Endothelial cell (in vitro differentiated cells): ENCODE measurements around the gene CACNA2D4. TPM values are rescaled to one million over a fixed set of nuclear protein-coding genes. Genes with fewer than 3 reads are reported as not detected.
A peak's percentile ranks its signal among the peaks of the same experiment; 100 is the strongest.

ENCODE experiments used
- DNase-seq: peaks from one replicate; pipeline ENCODE4 v3.0.0; 2021; ENCODE audit warnings: low spot score
- H3K27ac Mint-ChIP-seq: one replicate; pipeline ENCODE4 v1.8.0; 2021; ENCODE audit warnings: mixed read lengths, inconsistent platforms; ENCODE audit not compliant: unreplicated experiment
- H3K27me3 Mint-ChIP-seq: one replicate; pipeline ENCODE4 v1.8.0; 2021; ENCODE audit warnings: mild to moderate bottlenecking, moderate library complexity, mixed read lengths, inconsistent platforms; ENCODE audit not compliant: unreplicated experiment
- H3K36me3 Mint-ChIP-seq: one replicate; pipeline ENCODE4 v1.8.0; 2021; ENCODE audit warnings: mild to moderate bottlenecking, low read depth, mixed read lengths, inconsistent platforms; ENCODE audit not compliant: unreplicated experiment
- H3K4me1 Mint-ChIP-seq: one replicate; pipeline ENCODE4 v1.8.0; 2021; ENCODE audit warnings: mild to moderate bottlenecking, mixed read lengths, inconsistent platforms; ENCODE audit not compliant: unreplicated experiment
- H3K4me3 Mint-ChIP-seq: one replicate; pipeline ENCODE4 v1.8.0; 2021; ENCODE audit warnings: mild to moderate bottlenecking, mixed read lengths, inconsistent platforms; ENCODE audit not compliant: unreplicated experiment
- H3K9me3 Mint-ChIP-seq: one replicate; pipeline ENCODE4 v1.8.0; 2021; ENCODE audit warnings: mixed read lengths, inconsistent platforms; ENCODE audit not compliant: unreplicated experiment
- CTCF ChIP-seq: fragments of 200-600 bp; sonication (generic); IDR thresholded peaks from one replicate; pipeline ENCODE4 v1.5.0; 2021; ENCODE audit warnings: antibody characterized with exemption; ENCODE audit not compliant: unreplicated experiment
- total RNA-seq: library from RNA; stranded (reverse); fragmentation: NEBNext Ultra II Directional; extraction: Animal tissue kit (Norgen Biotek cat#: 25700); gene quantifications from one replicate; pipeline ENCODE4 v1.2.1, GENCODE V29; 2021; ENCODE audit not compliant: unreplicated experiment

The CACNA2D4 gene
- total RNA-seq, 1 donor from 2014 or later = 0.28 TPM

- Mint-ChIP-seq H3K27me3 (peaks cover 8% of the 10 kb centered on the region), H3K4me3 (peak overlapping the region; percentile 86), H3K36me3 (peaks cover 7% of the 10 kb centered on the region), H3K9me3 (no peaks in the 10 kb centered on the region), H3K4me1 (peaks cover 16% of the 10 kb centered on the region), H3K27ac (peak overlapping the region; percentile 81)
- peak; percentile 94 for DNase-seq
- peak; percentile 100 for TF ChIP-seq CTCF
These were observed 122.5 kb downstream of the CACNA2D4 start for GRCh38 chr12:1795785-1796514.

GRCh38 chr12:1795221-1795784 is 123.1 kb downstream of the CACNA2D4 start:
- Mint-ChIP-seq H3K27me3 (peaks cover 9% of the 10 kb centered on the region), H3K4me1 (peaks cover 16% of the 10 kb centered on the region), H3K36me3 (peaks cover 7% of the 10 kb centered on the region), H3K9me3 (no peaks in the 10 kb centered on the region), H3K4me3 (peak overlapping the region; percentile 67), H3K27ac (peak overlapping the region; percentile 81)
- DNase-seq = no peak
- TF ChIP-seq CTCF = no peak

DNA sequence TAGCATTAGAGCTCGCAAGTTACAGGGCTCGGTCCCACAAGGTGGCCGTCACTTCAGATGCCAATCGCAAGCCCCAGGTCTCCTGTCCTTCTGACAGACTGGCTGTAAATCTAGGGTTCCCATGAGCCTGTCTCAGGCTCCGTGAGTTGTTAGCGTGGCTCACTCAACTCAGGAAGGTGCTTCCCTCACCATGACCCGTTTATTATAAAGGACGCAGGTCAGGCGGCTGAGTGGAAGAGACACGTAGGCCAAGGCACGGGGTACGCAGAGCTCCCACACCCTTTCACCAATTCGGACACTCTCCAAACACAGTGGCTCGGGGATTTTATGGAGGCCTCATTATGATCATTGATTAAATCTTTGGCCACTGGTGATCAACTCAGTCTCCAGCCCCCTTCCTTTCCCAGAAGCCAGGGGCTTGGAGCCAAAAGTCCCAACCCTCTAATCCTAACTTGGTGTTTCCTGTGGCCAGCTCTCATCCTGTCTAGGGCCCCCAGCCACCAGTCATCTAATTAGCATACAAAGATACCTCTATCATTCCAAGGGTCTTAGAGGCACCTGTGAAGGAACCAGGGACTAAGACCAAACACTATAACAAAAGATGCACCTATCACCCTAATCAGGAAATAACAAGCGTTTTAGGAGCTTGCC is 123.9 kb downstream of the CACNA2D4 start:
- H3K27ac Mint-ChIP-seq = peak overlapping the region; percentile 57

DNA sequence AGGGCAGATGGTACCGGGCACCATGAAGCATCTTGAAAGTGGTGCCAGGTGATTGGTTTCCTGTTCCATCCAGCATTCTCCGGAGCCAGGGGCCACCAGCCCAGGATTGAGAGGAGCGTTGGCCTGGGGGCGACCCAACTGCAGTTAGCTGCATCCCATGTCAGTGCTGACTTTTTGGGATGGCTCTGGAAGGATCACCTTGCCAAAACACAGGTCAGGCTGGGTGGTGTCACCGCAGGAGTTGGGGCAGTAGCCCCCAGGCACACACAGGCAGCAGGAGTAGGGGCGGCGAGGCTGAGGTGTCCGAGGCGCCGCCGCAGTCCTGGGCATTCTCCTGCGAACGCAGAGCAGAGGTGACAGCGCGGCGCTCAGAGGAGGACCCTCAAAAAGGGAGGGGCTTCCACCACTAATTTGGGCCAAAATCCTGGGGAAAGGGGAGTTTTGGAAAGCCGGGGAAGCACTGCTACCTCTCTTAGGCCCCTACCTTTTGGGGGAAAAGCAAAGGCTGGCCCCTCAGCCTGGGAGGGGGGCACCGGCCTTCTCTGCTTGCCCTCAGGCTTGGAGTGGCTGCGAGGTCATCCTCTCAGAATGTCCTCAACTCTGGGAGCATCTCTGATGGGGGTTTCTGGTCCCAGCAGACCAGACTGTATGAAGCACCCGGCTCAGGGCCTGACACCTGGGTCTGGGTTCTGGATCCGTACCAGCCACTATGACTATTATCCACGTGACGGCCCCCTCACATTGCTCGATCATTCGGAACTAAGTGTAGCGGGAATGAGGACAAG is 124.8 kb downstream of the CACNA2D4 start:
- Mint-ChIP-seq H3K4me1 (peaks cover 16% of the 10 kb centered on the region), H3K27ac (no peak overlapping the region), H3K27me3 (peaks cover 9% of the 10 kb centered on the region), H3K36me3 (peaks cover 10% of the 10 kb centered on the region), H3K9me3 (no peaks in the 10 kb centered on the region), H3K4me3 (no peak overlapping the region)
- DNase-seq = no peak
- no peak for TF ChIP-seq CTCF

More for the DNA sequence above, 123.9 kb downstream of the CACNA2D4 start:
- no peak for DNase-seq
- Mint-ChIP-seq H3K36me3 (peaks cover 7% of the 10 kb centered on the region), H3K27me3 (peaks cover 9% of the 10 kb centered on the region), H3K4me1 (peaks cover 16% of the 10 kb centered on the region), H3K9me3 (no peaks in the 10 kb centered on the region), H3K4me3 (no peak overlapping the region)
- no peak for TF ChIP-seq CTCF
